Neural crest cell (in vitro differentiated cells): Measurements from ENCODE around the gene TCF25. TPM values are rescaled to one million over a fixed set of nuclear protein-coding genes. Genes with fewer than 3 reads are reported as not detected.
"Not testable (repeated sequence)": the region's sequence is repeated elsewhere in the genome, so short reads cannot be mapped to it uniquely, and the experiment has no call there.

Source experiments
- DNase-seq: peaks from one replicate; pipeline ENCODE4 v3.0.0; 2021; ENCODE audit warnings: low read depth, mixed read lengths, low spot score
- H3K27ac Mint-ChIP-seq: one replicate; pipeline ENCODE4 v1.8.0; 2021; ENCODE audit warnings: mild to moderate bottlenecking, mixed read lengths; ENCODE audit not compliant: unreplicated experiment
- H3K27me3 Mint-ChIP-seq: 2 replicates; pipeline ENCODE4 v1.8.0; 2021; ENCODE audit warnings: low read depth, mild to moderate bottlenecking, mixed read lengths
- H3K36me3 Mint-ChIP-seq: 2 replicates; pipeline ENCODE4 v1.8.0; 2021; ENCODE audit warnings: low read depth, mild to moderate bottlenecking, mixed read lengths
- H3K4me1 Mint-ChIP-seq: 2 replicates; pipeline ENCODE4 v1.8.0; 2021; ENCODE audit warnings: mixed read lengths
- H3K4me3 Mint-ChIP-seq: one replicate; pipeline ENCODE4 v1.8.0; 2021; ENCODE audit warnings: mild to moderate bottlenecking, mixed read lengths
- H3K9me3 Mint-ChIP-seq: 2 replicates; pipeline ENCODE4 v1.8.0; 2021; ENCODE audit warnings: mixed read lengths
- CTCF ChIP-seq: fragments of 200-600 bp; sonication (generic); conservative IDR thresholded peaks from 2 replicates; pipeline ENCODE4 v1.5.0; 2021; ENCODE audit warnings: antibody characterized with exemption, mild to moderate bottlenecking
- total RNA-seq: library from RNA; stranded (reverse); gene quantifications from 2 replicates; pipeline ENCODE4 v1.2.1, GENCODE V29; 2021

The TCF25 gene
- total RNA-seq, 1 donor from 2014 or later, result 209 TPM

- H3K9me3 Mint-ChIP-seq, result no peaks in the 10 kb centered on the region
- no peak overlapping the region for H3K4me3 Mint-ChIP-seq
- H3K27me3 Mint-ChIP-seq, result no peaks in the 10 kb centered on the region
- TF ChIP-seq CTCF, result no peak
- DNase-seq, result no peak
- peaks cover 10% of the 10 kb centered on the region for H3K36me3 Mint-ChIP-seq
- H3K4me1 Mint-ChIP-seq, result peaks cover 17% of the 10 kb centered on the region
- H3K27ac Mint-ChIP-seq, result no peak overlapping the region
Observed at GRCh38 chr16:89869911-89870310, 3.5 kb upstream of the TCF25 start.

- Mint-ChIP-seq H3K4me1 (peaks cover 22% of the 10 kb centered on the region), H3K27me3 (no peaks in the 10 kb centered on the region), H3K4me3 (no peak overlapping the region), H3K36me3 (peaks cover 9% of the 10 kb centered on the region), H3K27ac (no peak overlapping the region), H3K9me3 (no peaks in the 10 kb centered on the region)
- no peak for TF ChIP-seq CTCF
- DNase-seq, result no peak
Observed at GRCh38 chr16:89870440-89870839, 3.0 kb upstream of the TCF25 start.

GRCh38 chr16:89871895-89872294 lies 1.5 kb upstream of the TCF25 start:
- Mint-ChIP-seq H3K4me1 (peaks cover 22% of the 10 kb centered on the region), H3K27ac (no peak overlapping the region), H3K4me3 (peak overlapping the region; percentile 92), H3K36me3 (peaks cover 9% of the 10 kb centered on the region), H3K27me3 (no peaks in the 10 kb centered on the region), H3K9me3 (no peaks in the 10 kb centered on the region)
- TF ChIP-seq CTCF, result no peak
- DNase-seq, result no peak

- H3K27me3 Mint-ChIP-seq, result no peaks in the 10 kb centered on the region
- peaks cover 22% of the 10 kb centered on the region for H3K4me1 Mint-ChIP-seq
- peak; percentile 93 for DNase-seq
- peak overlapping the region; percentile 93 for H3K4me3 Mint-ChIP-seq
- H3K9me3 Mint-ChIP-seq, result no peaks in the 10 kb centered on the region
- peaks cover 6% of the 10 kb centered on the region for H3K36me3 Mint-ChIP-seq
- peak overlapping the region; percentile 98 for H3K27ac Mint-ChIP-seq
- no peak for TF ChIP-seq CTCF
Observed at GRCh38 chr16:89873972-89874689, 739 bp downstream of the TCF25 start.

- Mint-ChIP-seq H3K36me3 (peaks cover 13% of the 10 kb centered on the region), H3K4me1 (peaks cover 13% of the 10 kb centered on the region)
- not testable (repeated sequence) for H3K27me3 Mint-ChIP-seq
Observed at GRCh38 chr16:89879123-89879522, 5.7 kb downstream of the TCF25 start.

GRCh38 chr16:89880477-89881367 lies 7.3 kb downstream of the TCF25 start:
- no peaks in the 10 kb centered on the region for H3K4me1 Mint-ChIP-seq
- no peaks in the 10 kb centered on the region for H3K27me3 Mint-ChIP-seq
- DNase-seq, result no peak
- no peaks in the 10 kb centered on the region for H3K9me3 Mint-ChIP-seq
- H3K4me3 Mint-ChIP-seq, result peak overlapping the region; percentile 11
- H3K36me3 Mint-ChIP-seq, result peaks cover 17% of the 10 kb centered on the region
- no peak for TF ChIP-seq CTCF
- no peak overlapping the region for H3K27ac Mint-ChIP-seq

More at GRCh38 chr16:89879123-89879522, 5.7 kb downstream of the TCF25 start:
- H3K27ac Mint-ChIP-seq, H3K4me3 Mint-ChIP-seq, DNase-seq, H3K9me3 Mint-ChIP-seq: not testable (repeated sequence)
